Liver (tissue), 3 donors: ENCODE measurements around the gene FANK1.
"Not testable (repeated sequence)": the region's sequence is repeated elsewhere in the genome, so short reads cannot be mapped to it uniquely, and the experiment has no call there.

Experiments used
- HNF4A ChIP-seq, 2 donors: conservative IDR thresholded peaks; 2 replicates each; pipeline ENCODE4 v1.6.1; 2016; ENCODE audit warnings: antibody characterized with exemption in 2 of 2, mild to moderate bottlenecking in 2 of 2
- JUND ChIP-seq, 2 donors: IDR thresholded peaks; 2 replicates each; pipeline ENCODE4 v1.6.1; 2016; ENCODE audit warnings: antibody characterized with exemption in 2 of 2
- RAD21 ChIP-seq, 2 donors: IDR thresholded peaks; 2 replicates each; pipeline ENCODE4 v1.6.1; 2016; ENCODE audit warnings: antibody characterized with exemption in 2 of 2, mild to moderate bottlenecking in 2 of 2
- SP1 ChIP-seq: IDR thresholded peaks from 2 replicates; pipeline ENCODE4 v1.6.1; 2018; ENCODE audit warnings: antibody characterized with exemption, mild to moderate bottlenecking
- TAF1 ChIP-seq: conservative IDR thresholded peaks from 2 replicates; pipeline ENCODE4 v1.6.1; 2016; ENCODE audit warnings: antibody characterized with exemption, mild to moderate bottlenecking
- YY1 ChIP-seq: IDR thresholded peaks from 2 replicates; pipeline ENCODE4 v1.6.1; 2016; ENCODE audit warnings: antibody characterized with exemption, mild to moderate bottlenecking
- TF ChIP-seq, protein P1 (sequence below): fragments of 150-350 bp; IDR thresholded peaks from 2 replicates; pipeline ENCODE4 v1.5.1; 2017; ENCODE audit warnings: improper control_type of control experiment, low read depth, low read length; ENCODE audit not compliant: missing input control
- TF ChIP-seq, protein P2 (sequence below): IDR thresholded peaks from 2 replicates; pipeline ENCODE4 v1.6.1; 2016; ENCODE audit warnings: antibody characterized with exemption
- TF ChIP-seq, protein P3 (sequence below): IDR thresholded peaks from 2 replicates; pipeline ENCODE4 v1.6.1; 2016; ENCODE audit warnings: antibody characterized with exemption, mild to moderate bottlenecking
- TF ChIP-seq, protein P4 (sequence below): IDR thresholded peaks from 2 replicates; pipeline ENCODE4 v1.6.1; 2016; ENCODE audit warnings: antibody characterized with exemption
- donor health status: healthy.
- donor health status: healthy.

DNA sequence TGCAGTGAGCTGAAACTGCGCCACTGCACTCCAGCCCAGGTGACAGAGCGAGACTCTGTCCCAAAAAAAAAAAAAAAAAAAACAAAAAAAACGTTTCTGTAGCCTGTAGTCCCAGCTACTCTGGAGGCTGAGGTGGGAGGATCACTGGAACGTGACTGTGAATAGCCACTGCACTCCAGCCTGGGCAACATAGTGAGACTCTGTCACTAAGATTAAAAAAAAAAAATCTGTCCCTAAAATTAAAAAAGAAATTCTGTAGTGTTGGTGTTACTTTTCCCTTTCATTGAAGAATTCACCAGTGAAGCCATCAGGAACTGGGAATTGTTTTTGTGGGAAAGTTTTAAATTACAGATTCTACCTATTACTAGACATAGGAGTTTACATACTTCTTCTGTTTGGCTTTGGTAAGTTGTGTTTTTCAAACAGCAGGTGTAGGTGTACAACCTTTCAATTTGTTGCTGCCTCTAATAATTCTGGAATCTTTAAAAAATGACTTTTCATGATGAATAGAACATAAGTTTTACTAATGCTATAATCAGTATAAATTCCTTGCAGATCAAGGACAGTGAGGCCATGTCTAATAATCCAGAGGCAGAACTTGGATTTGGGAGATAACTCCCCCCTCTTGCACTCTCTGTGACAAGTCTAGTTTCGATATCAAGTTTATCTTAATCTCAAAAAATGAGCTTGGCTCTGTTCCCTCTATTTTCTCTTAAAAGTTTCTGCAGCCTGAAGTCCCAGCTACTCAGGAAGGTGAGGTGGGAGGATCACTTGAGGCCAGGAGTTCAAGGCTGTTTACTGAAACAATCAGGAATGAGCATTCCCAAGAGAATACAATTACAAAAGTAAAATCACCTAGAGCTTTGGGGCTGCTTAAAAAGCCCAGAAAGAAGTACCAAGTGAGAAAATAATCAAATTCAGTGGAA is 9.0 kb downstream of the FANK1 start:
- TF ChIP-seq, protein P1, sequence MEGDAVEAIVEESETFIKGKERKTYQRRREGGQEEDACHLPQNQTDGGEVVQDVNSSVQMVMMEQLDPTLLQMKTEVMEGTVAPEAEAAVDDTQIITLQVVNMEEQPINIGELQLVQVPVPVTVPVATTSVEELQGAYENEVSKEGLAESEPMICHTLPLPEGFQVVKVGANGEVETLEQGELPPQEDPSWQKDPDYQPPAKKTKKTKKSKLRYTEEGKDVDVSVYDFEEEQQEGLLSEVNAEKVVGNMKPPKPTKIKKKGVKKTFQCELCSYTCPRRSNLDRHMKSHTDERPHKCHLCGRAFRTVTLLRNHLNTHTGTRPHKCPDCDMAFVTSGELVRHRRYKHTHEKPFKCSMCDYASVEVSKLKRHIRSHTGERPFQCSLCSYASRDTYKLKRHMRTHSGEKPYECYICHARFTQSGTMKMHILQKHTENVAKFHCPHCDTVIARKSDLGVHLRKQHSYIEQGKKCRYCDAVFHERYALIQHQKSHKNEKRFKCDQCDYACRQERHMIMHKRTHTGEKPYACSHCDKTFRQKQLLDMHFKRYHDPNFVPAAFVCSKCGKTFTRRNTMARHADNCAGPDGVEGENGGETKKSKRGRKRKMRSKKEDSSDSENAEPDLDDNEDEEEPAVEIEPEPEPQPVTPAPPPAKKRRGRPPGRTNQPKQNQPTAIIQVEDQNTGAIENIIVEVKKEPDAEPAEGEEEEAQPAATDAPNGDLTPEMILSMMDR: not testable (repeated sequence)
- TF ChIP-seq, protein P2, sequence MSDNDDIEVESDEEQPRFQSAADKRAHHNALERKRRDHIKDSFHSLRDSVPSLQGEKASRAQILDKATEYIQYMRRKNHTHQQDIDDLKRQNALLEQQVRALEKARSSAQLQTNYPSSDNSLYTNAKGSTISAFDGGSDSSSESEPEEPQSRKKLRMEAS: not testable (repeated sequence)
- TF ChIP-seq SP1; HNF4A (conservative IDR thresholded peaks at IDR 0.05); YY1; RAD21 (IDR thresholded peaks at IDR 0.05); JUND (IDR thresholded peaks at IDR 0.05); TAF1: not testable (repeated sequence)
- TF ChIP-seq, protein P3, sequence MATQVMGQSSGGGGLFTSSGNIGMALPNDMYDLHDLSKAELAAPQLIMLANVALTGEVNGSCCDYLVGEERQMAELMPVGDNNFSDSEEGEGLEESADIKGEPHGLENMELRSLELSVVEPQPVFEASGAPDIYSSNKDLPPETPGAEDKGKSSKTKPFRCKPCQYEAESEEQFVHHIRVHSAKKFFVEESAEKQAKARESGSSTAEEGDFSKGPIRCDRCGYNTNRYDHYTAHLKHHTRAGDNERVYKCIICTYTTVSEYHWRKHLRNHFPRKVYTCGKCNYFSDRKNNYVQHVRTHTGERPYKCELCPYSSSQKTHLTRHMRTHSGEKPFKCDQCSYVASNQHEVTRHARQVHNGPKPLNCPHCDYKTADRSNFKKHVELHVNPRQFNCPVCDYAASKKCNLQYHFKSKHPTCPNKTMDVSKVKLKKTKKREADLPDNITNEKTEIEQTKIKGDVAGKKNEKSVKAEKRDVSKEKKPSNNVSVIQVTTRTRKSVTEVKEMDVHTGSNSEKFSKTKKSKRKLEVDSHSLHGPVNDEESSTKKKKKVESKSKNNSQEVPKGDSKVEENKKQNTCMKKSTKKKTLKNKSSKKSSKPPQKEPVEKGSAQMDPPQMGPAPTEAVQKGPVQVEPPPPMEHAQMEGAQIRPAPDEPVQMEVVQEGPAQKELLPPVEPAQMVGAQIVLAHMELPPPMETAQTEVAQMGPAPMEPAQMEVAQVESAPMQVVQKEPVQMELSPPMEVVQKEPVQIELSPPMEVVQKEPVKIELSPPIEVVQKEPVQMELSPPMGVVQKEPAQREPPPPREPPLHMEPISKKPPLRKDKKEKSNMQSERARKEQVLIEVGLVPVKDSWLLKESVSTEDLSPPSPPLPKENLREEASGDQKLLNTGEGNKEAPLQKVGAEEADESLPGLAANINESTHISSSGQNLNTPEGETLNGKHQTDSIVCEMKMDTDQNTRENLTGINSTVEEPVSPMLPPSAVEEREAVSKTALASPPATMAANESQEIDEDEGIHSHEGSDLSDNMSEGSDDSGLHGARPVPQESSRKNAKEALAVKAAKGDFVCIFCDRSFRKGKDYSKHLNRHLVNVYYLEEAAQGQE: not testable (repeated sequence)
- TF ChIP-seq, protein P4, sequence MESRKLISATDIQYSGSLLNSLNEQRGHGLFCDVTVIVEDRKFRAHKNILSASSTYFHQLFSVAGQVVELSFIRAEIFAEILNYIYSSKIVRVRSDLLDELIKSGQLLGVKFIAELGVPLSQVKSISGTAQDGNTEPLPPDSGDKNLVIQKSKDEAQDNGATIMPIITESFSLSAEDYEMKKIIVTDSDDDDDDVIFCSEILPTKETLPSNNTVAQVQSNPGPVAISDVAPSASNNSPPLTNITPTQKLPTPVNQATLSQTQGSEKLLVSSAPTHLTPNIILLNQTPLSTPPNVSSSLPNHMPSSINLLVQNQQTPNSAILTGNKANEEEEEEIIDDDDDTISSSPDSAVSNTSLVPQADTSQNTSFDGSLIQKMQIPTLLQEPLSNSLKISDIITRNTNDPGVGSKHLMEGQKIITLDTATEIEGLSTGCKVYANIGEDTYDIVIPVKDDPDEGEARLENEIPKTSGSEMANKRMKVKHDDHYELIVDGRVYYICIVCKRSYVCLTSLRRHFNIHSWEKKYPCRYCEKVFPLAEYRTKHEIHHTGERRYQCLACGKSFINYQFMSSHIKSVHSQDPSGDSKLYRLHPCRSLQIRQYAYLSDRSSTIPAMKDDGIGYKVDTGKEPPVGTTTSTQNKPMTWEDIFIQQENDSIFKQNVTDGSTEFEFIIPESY: not testable (repeated sequence)
